HepG2 (cell line): Measurements from ENCODE around the gene SECTM1. TPM values are rescaled to one million over a fixed set of nuclear protein-coding genes. Genes with fewer than 3 reads are reported as not detected.

Source experiments
- ATAC-seq: fragments of 200-7000 bp; cut with Tn5 transposase; 3 replicates; pipeline ENCODE4 v1.9.1; 2020; ENCODE audit warnings: mild to moderate bottlenecking, moderate library complexity
- BruUV-seq: library from RNA; stranded (reverse); fragments of 400-500 nt; replicated peaks from 2 replicates; lab custom pipeline; 2021; lab: Mats Ljungman, UMichigan
- CTCF ChIA-PET: fragments of 300-600 bp; formaldehyde crosslinking; extraction: SDS; loops from one replicate; lab custom pipeline; 2021; ENCODE audit warnings: low total read pairs, inconsistent platforms, low intra/inter-chr PET ratio; lab: Yijun Ruan, JAX
- POLR2A ChIA-PET: fragments of 350-600 bp; sonication (Branson Sonifier 250); formaldehyde crosslinking; loops from one replicate; lab custom pipeline; 2020; ENCODE audit warnings: antibody characterized with exemption, inconsistent platforms; lab: Yijun Ruan, JAX
- DNase-seq: peaks from one replicate; pipeline ENCODE4 v3.0.0-alpha.2; 2015; ENCODE audit warnings: low spot score
- FAIRE-seq: peaks from 3 replicates; lab custom pipeline; 2011; peaks lifted over from hg19 to GRCh38; lab: Jason Lieb, UNC
- H2AFZ ChIP-seq: one replicate; pipeline ENCODE4 v1.6.1; 2011; ENCODE audit warnings: low read length, inconsistent platforms
- H3K27ac ChIP-seq: fragments of 300-600 bp; 3 replicates; pipeline ENCODE4 v1.8.0; 2011; ENCODE audit warnings: mixed run types, mild to moderate bottlenecking, mixed read lengths, low read length, inconsistent platforms; ENCODE audit not compliant: insufficient read depth; ENCODE audit errors: extremely low read length
- H3K27me3 ChIP-seq, 2 experiments: fragments of 200-600 bp in 1 of 2; 2 replicates in 1 of 2; 3 replicates in 1 of 2; pipeline versions ENCODE4 v1.6.0 to v1.8.0; 2011; ENCODE audit warnings: low read length in 2 of 2, mild to moderate bottlenecking in 2 of 2, moderate library complexity in 2 of 2, inconsistent platforms in 1 of 2; ENCODE audit not compliant: insufficient read depth in 2 of 2, control insufficient read depth in 1 of 2
- H3K36me3 ChIP-seq, 2 experiments: fragments of 200-600 bp in 1 of 2; replicated peaks in 1 of 2; 2 replicates in 1 of 2; 3 replicates in 1 of 2; pipeline versions ENCODE4 v1.5.1 to v1.8.0; 2011; ENCODE audit warnings: low read length in 2 of 2, inconsistent platforms in 1 of 2; ENCODE audit not compliant: insufficient read depth in 2 of 2, control insufficient read depth in 1 of 2
- H3K4me1 ChIP-seq: 2 replicates; pipeline ENCODE4 v1.5.1; 2012; ENCODE audit warnings: low read length, inconsistent platforms; ENCODE audit not compliant: insufficient read depth
- H3K4me2 ChIP-seq: 2 replicates; pipeline ENCODE4 v1.6.0; 2011; ENCODE audit warnings: low read depth, low read length, inconsistent platforms
- H3K4me3 ChIP-seq, 3 experiments: fragments of 200-600 bp in 1 of 3; sonication (generic), shearing (Covaris generic) in 1 of 3; replicated peaks in 1 of 3; 2 replicates each; pipeline ENCODE4 v1.5.1; 2011 to 2016; ENCODE audit warnings: low read length in 3 of 3, inconsistent platforms in 2 of 3, low read depth in 2 of 3, mild to moderate bottlenecking in 2 of 3, control low read depth in 1 of 3, mixed read lengths in 1 of 3; ENCODE audit not compliant: insufficient read depth in 1 of 3
- H3K79me2 ChIP-seq: one replicate; pipeline ENCODE4 v1.6.1; 2011; ENCODE audit warnings: low read length, inconsistent platforms; ENCODE audit not compliant: insufficient read depth
- H3K9ac ChIP-seq: 2 replicates; pipeline ENCODE4 v1.6.0; 2011; ENCODE audit warnings: mild to moderate bottlenecking, low read depth, low read length, inconsistent platforms; ENCODE audit not compliant: insufficient read depth
- H3K9me3 ChIP-seq: 2 replicates; pipeline ENCODE4 v1.5.1; 2012; ENCODE audit warnings: mild to moderate bottlenecking, low read length
- H4K20me1 ChIP-seq: 2 replicates; pipeline ENCODE4 v1.6.0; 2011; ENCODE audit warnings: inconsistent platforms, mild to moderate bottlenecking, low read length, moderate library complexity; ENCODE audit not compliant: insufficient read depth
- AGO1 ChIP-seq: fragments of 200-400 bp; formaldehyde crosslinking; IDR thresholded peaks from 2 replicates; pipeline ENCODE4 v1.6.1; 2017; ENCODE audit warnings: mild to moderate bottlenecking, low read depth, low read length, moderate library complexity; ENCODE audit not compliant: poor library complexity, severe bottlenecking
- CBX5 ChIP-seq: sonication (generic); formaldehyde crosslinking; IDR thresholded peaks from 2 replicates; pipeline ENCODE4 v1.4.0; 2020; ENCODE audit warnings: missing genetic modification reagents, borderline replicate concordance
- FOSL2 ChIP-seq: sonication (generic); formaldehyde crosslinking; IDR thresholded peaks from 2 replicates; pipeline ENCODE4 v1.4.0; 2020; ENCODE audit warnings: missing genetic modification reagents
- JUND ChIP-seq: sonication (generic); formaldehyde crosslinking; IDR thresholded peaks from 2 replicates; pipeline ENCODE4 v1.8.0; 2022; ENCODE audit warnings: mild to moderate bottlenecking, missing genetic modification reagents
- KAT8 ChIP-seq: IDR thresholded peaks from 2 replicates; pipeline ENCODE4 v1.6.1; 2016; ENCODE audit warnings: missing genetic modification reagents, missing compliant biosample characterization
- MED8 ChIP-seq: sonication (generic); formaldehyde crosslinking; IDR thresholded peaks from 2 replicates; pipeline ENCODE4 v1.8.1; 2023; ENCODE audit warnings: mild to moderate bottlenecking, missing genetic modification reagents; ENCODE audit not compliant: insufficient replicate concordance
- MYC ChIP-seq: sonication (generic); formaldehyde crosslinking; IDR thresholded peaks from 2 replicates; pipeline ENCODE4 v1.9.0; 2021; ENCODE audit warnings: missing genetic modification reagents, borderline replicate concordance
- PITX1 ChIP-seq: sonication (generic); formaldehyde crosslinking; IDR thresholded peaks from 2 replicates; pipeline ENCODE4 v1.5.1; 2020; ENCODE audit warnings: mild to moderate bottlenecking, missing genetic modification reagents
- TEAD3 ChIP-seq: optimal IDR thresholded peaks from 2 replicates; pipeline ENCODE3; 2016; ENCODE audit warnings: borderline replicate concordance
- TMF1 ChIP-seq: sonication (generic); formaldehyde crosslinking; IDR thresholded peaks from 2 replicates; pipeline ENCODE4 v1.8.1; 2022; ENCODE audit warnings: low read depth, missing genetic modification reagents
- ZFP41 ChIP-seq: sonication (generic); formaldehyde crosslinking; IDR thresholded peaks from 2 replicates; pipeline ENCODE4 v1.4.0; 2020; ENCODE audit warnings: mild to moderate bottlenecking, missing genetic modification reagents, borderline replicate concordance
- ZNF224 ChIP-seq: sonication (generic); formaldehyde crosslinking; IDR thresholded peaks from 2 replicates; pipeline ENCODE4 v1.5.0; 2020; ENCODE audit warnings: mild to moderate bottlenecking, missing genetic modification reagents
- ZNF33A ChIP-seq: sonication (generic); formaldehyde crosslinking; IDR thresholded peaks from 2 replicates; pipeline ENCODE4 v1.5.1; 2020; ENCODE audit warnings: missing genetic modification reagents, mild to moderate bottlenecking, moderate library complexity, borderline replicate concordance
- ZNF570 ChIP-seq: sonication (generic); formaldehyde crosslinking; IDR thresholded peaks from 2 replicates; pipeline ENCODE4 v1.4.0; 2020; ENCODE audit warnings: mild to moderate bottlenecking, missing genetic modification reagents, borderline replicate concordance
- ZNF776 ChIP-seq: sonication (generic); formaldehyde crosslinking; IDR thresholded peaks from 2 replicates; pipeline ENCODE4 v1.4.0; 2020; ENCODE audit warnings: mild to moderate bottlenecking, missing genetic modification reagents
- ZSCAN25 ChIP-seq: sonication (generic); formaldehyde crosslinking; IDR thresholded peaks from 2 replicates; pipeline ENCODE4 v1.8.0; 2022; ENCODE audit warnings: mild to moderate bottlenecking, missing genetic modification reagents
- WGBS: methylation state at CpG from one replicate; pipeline ENCODE4 v1.1.6; 2017; ENCODE audit warnings: low lambda C conversion rate; 5-methylcytosine and 5-hydroxymethylcytosine counted together
- in situ Hi-C: cut with HindIII; loops from 2 replicates; pipeline ENCODE4 v1.10.0; 2017; ENCODE audit warnings: low pct_unique_long_range_greater_than_20kb; ENCODE audit not compliant: extremely low pct_ligation_motif_present
- intact Hi-C: fragments of 100-400 bp; cut with micrococcal nuclease; formaldehyde crosslinking; loops from one replicate; pipeline ENCODE4 v1.10.0; 2022; ENCODE audit not compliant: unreplicated experiment
- polyA plus RNA-seq, 8 experiments: library from polyadenylated mRNA; depleted of rRNA in 3 of 8; stranded (reverse) in 7 of 8; unstranded in 1 of 8; fragments of >200 nt; fragmentation: Illumina TruSeq in 4 of 8; extraction: Trizol in 4 of 8; gene quantifications; 2 replicates each; pipeline versions ENCODE4 v1.2.1 to v1.2.3, GENCODE V29; 2011 to 2016; ENCODE audit warnings: low read depth in 4 of 8, missing spikeins in 1 of 8, mixed read lengths in 1 of 8; ENCODE audit not compliant: insufficient read depth in 1 of 8
- total RNA-seq, 5 experiments: library from RNA; depleted of rRNA; stranded (reverse); fragments of >200 nt; fragmentation: Illumina TruSeq; extraction: Trizol; gene quantifications; 2 replicates each; pipeline ENCODE4 v1.2.3, GENCODE V29; 2016; ENCODE audit warnings: low read depth in 1 of 5
- TF ChIP-seq, protein P1 (sequence below): sonication (generic); formaldehyde crosslinking; IDR thresholded peaks from 2 replicates; pipeline ENCODE4 v1.9.0; 2022; ENCODE audit warnings: missing genetic modification reagents, mild to moderate bottlenecking, borderline replicate concordance
- TF ChIP-seq, protein P2 (sequence below): sonication (generic); formaldehyde crosslinking; IDR thresholded peaks from 2 replicates; pipeline ENCODE4 v1.4.0; 2020; ENCODE audit warnings: missing genetic modification reagents
- TF ChIP-seq, protein P3 (sequence below): sonication (generic); formaldehyde crosslinking; IDR thresholded peaks from 2 replicates; pipeline ENCODE4 v1.5.0; 2020; ENCODE audit warnings: mild to moderate bottlenecking, missing genetic modification reagents, borderline replicate concordance

SECTM1 gene
- total and polyA plus RNA-seq, 2 of the 13 experiments (the other 11 are each of a cell fraction or from before 2014, with no cell fraction given) = 3.5 to 5.3 TPM

DNA sequence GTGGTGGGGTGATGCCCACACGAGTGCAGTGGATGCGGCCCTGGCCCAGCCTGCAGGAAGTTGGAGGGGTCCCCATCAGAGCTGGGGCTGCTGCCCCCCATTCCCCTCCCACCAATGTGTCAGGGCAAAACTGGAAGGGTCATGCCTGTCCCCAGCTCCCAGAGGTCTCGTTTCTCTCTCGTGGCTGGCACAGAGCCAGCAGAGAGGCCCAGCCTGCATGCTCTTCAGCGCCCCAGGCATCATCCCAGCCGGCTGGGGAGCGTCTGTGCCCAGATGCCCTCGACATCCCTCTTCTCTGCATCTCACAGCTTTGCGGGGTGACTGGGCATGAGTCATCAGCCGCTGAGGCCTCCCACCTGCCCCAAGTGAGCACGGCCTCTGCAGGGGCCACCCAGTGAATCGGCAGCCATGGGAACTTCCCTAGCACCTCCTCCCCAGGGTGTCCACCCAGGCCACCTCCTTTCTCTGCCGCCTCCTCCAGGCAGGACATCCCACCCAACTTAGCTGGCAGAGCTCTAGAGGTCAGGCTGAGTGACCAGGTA lies 50.3 kb downstream of the SECTM1 start:
- H3K27ac ChIP-seq = no peak overlapping the region
- H2AFZ ChIP-seq = no peak overlapping the region
- DNase-seq (no peak), FAIRE-seq (no peak), ATAC-seq (peak; percentile 33)
- H3K4me3 ChIP-seq = peak overlapping the region in 1 of 3 experiments; percentile 47; a peak in 1 of 6 replicates
- in situ Hi-C loops = no loop called here
- POLR2A ChIA-PET = interaction anchor here (0.8 to 4.4 kb wide), 8 partner anchors 9 to 44 kb away, joined by 3 to 46 read pairs (median 8); partner anchors contain the start of genes CD7 and CSNK1D
- H3K9me3 ChIP-seq = no peaks in the 10 kb centered on the region
- no peak overlapping the region for H3K9ac ChIP-seq
- no peaks in the 10 kb centered on the region for H4K20me1 ChIP-seq
- H3K4me2 ChIP-seq = peak overlapping the region; percentile 54
- H3K27me3 ChIP-seq = peaks cover 2 to 14% of the 10 kb centered on the region in 2 experiments; a peak in 4 of 5 replicates
- 22% methylated on average over 7 of the region's 13 CpGs for WGBS
- no peaks in the 10 kb centered on the region for H3K79me2 ChIP-seq
- no TSS peak for BruUV-seq
- H3K4me1 ChIP-seq = peaks cover 66% of the 10 kb centered on the region
- H3K36me3 ChIP-seq = no peaks in the 10 kb centered on the region
- CTCF ChIA-PET = no interaction called here
- intact Hi-C loops = no loop called here
- TF ChIP-seq CBX5 (CRISPR knock-in tag) = no peak
- no peak for TF ChIP-seq ZNF224 (CRISPR knock-in tag)
- 0 out of 2 replicates have a peak, but pooled peaks have one; percentile 9 for TF ChIP-seq JUND
- TF ChIP-seq TEAD3 = peak; percentile 5
- TF ChIP-seq, protein P1, sequence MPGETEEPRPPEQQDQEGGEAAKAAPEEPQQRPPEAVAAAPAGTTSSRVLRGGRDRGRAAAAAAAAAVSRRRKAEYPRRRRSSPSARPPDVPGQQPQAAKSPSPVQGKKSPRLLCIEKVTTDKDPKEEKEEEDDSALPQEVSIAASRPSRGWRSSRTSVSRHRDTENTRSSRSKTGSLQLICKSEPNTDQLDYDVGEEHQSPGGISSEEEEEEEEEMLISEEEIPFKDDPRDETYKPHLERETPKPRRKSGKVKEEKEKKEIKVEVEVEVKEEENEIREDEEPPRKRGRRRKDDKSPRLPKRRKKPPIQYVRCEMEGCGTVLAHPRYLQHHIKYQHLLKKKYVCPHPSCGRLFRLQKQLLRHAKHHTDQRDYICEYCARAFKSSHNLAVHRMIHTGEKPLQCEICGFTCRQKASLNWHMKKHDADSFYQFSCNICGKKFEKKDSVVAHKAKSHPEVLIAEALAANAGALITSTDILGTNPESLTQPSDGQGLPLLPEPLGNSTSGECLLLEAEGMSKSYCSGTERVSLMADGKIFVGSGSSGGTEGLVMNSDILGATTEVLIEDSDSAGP (CRISPR knock-in tag) = peak; percentile 59; the same call in 1 of the 2 replicates
- no peak for TF ChIP-seq ZNF33A (CRISPR knock-in tag)
- TF ChIP-seq ZNF776 = 0 out of 2 replicates have a peak, but pooled peaks have one; percentile 27
- TF ChIP-seq, protein P2, sequence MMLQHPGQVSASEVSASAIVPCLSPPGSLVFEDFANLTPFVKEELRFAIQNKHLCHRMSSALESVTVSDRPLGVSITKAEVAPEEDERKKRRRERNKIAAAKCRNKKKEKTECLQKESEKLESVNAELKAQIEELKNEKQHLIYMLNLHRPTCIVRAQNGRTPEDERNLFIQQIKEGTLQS (CRISPR knock-in tag) = peak; percentile 39; the same call in 1 of the 2 replicates
- peak; percentile 38 for TF ChIP-seq MED8 (CRISPR knock-in tag)
- TF ChIP-seq ZSCAN25 (CRISPR knock-in tag) = peak; percentile 43; the same call in 1 of the 2 replicates
- TF ChIP-seq AGO1 = peak; percentile 35
- TF ChIP-seq ZNF570 (CRISPR knock-in tag) = no peak
- no peak for TF ChIP-seq TMF1 (CRISPR knock-in tag)
- TF ChIP-seq ZFP41 (CRISPR knock-in tag) = no peak
- TF ChIP-seq, protein P3, sequence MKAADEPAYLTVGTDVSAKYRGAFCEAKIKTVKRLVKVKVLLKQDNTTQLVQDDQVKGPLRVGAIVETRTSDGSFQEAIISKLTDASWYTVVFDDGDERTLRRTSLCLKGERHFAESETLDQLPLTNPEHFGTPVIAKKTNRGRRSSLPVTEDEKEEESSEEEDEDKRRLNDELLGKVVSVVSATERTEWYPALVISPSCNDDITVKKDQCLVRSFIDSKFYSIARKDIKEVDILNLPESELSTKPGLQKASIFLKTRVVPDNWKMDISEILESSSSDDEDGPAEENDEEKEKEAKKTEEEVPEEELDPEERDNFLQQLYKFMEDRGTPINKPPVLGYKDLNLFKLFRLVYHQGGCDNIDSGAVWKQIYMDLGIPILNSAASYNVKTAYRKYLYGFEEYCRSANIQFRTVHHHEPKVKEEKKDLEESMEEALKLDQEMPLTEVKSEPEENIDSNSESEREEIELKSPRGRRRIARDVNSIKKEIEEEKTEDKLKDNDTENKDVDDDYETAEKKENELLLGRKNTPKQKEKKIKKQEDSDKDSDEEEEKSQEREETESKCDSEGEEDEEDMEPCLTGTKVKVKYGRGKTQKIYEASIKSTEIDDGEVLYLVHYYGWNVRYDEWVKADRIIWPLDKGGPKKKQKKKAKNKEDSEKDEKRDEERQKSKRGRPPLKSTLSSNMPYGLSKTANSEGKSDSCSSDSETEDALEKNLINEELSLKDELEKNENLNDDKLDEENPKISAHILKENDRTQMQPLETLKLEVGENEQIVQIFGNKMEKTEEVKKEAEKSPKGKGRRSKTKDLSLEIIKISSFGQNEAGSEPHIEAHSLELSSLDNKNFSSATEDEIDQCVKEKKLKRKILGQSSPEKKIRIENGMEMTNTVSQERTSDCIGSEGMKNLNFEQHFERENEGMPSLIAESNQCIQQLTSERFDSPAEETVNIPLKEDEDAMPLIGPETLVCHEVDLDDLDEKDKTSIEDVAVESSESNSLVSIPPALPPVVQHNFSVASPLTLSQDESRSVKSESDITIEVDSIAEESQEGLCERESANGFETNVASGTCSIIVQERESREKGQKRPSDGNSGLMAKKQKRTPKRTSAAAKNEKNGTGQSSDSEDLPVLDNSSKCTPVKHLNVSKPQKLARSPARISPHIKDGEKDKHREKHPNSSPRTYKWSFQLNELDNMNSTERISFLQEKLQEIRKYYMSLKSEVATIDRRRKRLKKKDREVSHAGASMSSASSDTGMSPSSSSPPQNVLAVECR (CRISPR knock-in tag) = peak; percentile 31; the same call in 1 of the 2 replicates
- TF ChIP-seq FOSL2 = peak; percentile 83
- peak; percentile 16; the same call in 1 of the 2 replicates for TF ChIP-seq MYC (CRISPR knock-in tag)
- no peak for TF ChIP-seq KAT8 (CRISPR knock-in tag)
- 0 out of 2 replicates have a peak, but pooled peaks have one; percentile 26 for TF ChIP-seq PITX1 (CRISPR knock-in tag)
